HG03108 (cell line): ENCODE measurements around the gene DENND5B.
"Not testable (repeated sequence)": the region's sequence is repeated elsewhere in the genome, so short reads cannot be mapped to it uniquely, and the experiment has no call there.

ENCODE experiments used
- ATAC-seq: cut with Tn5 transposase; IDR thresholded peaks from one replicate; pipeline ENCODE4 v1.9.1; 2021; ENCODE audit warnings: moderate library complexity; ENCODE audit not compliant: unreplicated experiment

The DENND5B gene

DNA sequence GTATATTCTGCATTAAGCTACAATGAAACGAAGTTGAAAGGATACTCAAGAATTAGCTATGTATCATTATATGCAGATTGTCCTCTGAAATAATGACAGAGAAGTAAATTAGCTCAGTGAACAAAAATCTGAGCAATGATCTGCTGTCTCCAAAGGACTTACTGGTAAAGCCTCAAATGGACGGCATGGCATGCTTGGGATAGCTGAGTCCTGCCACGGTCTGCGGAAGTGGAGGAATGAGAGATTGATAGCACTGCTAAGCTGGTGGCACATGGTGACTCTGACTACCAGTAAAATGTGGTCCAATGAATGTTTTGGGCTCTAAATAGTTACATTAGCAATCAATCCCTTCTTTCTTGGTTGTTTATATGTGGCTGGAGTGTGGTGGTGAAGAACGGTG lies 3.7 kb upstream of the DENND5B start:
- ATAC-seq = no peak

DNA sequence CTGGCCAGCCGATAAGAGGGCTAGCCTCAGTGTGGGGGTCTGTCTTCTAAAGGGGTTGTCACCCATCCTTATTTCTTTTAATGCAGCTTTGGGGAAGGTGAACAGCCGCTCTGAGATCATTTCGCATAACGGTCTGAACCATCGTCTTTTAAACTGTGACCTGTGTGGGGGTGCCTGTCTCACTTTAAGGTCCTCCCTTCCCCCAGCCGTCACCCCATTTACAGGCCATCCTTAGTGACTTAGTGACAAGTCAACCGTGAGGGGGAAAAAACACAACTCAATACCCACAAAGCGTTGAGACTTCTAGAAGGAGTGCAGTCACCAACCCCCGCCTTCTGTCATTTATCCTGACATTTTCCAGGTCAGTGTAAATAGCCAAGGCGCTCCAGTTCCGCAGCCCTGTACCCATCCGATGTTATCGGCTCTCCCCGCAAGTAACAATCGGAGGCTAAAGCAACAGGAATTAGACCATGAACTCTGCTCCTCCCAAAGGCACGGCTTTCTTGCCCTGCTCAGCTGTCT lies 505 bp upstream of the DENND5B start:
- ATAC-seq = peak; percentile 17

DNA sequence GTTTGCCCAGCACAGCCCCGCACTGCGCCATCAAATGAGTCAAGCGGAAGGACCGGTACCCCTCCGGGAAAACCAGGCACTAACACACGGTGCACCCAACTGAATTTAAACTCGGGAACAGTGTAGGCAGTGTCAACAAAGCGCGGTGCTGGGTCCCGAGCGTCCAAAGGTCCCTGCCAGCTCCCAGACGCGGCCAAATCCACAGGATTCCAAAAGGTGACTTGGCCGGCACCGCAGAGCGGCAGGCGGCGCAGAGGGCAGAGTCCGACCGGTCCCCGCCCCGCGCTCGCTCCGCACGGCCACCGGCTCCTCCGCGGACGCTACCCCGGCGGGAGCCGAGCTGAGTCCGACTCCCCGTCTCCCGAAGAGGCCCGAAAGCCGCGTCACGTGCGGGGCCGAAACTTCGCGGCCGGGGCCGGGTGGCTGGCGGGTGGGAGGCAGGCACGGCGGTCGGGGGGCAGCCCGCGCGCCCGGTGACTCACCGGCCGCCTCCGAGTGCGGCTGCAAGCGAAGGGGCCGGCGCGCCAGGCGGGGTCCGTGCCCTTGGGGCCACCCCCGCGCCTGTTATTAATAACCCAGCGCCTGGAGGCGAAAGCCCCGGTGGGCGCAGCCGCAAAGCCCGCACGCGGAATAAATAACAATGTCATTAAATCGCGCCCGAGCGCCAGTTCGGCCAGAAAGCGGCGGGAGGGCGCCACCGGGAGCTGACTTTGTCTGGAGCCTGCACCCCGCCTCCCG lies 863 bp downstream of the DENND5B start:
- peak; percentile 25 for ATAC-seq

DNA sequence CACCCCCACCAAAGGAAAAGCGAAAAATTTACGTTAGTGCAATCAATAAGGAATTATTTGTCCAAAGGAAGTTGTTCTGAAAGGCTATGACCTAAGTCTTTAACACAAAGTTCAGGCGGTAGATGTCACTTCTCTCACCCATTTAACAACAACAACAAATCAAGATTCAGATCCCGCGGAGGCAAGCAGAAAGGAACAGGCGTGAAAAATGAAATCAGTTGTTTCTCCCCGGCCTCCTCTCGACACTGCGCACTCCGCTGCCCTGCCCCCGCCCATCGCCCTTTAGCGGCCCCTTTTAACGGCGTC lies 1.4 kb downstream of the DENND5B start:
- ATAC-seq = peak; percentile 35

DNA sequence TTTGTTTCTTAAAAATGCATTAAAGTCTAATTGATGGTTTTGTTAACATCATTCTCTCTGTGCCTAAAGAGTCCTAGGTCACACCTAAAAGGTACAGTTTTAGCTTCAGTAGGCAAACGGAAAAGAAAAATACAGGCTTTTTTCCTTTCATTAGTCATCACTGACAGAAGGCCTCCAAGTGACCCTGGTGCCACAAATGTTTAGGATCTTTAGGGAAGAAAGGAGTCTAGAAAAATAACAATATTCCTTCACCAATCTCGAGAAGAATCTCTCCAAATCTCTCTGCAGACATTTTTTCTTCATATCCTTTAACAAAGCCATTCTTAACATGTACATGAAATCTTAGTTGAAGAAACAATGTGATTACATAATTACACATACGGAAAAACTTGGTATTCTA lies 2.0 kb downstream of the DENND5B start:
- ATAC-seq = no peak

DNA sequence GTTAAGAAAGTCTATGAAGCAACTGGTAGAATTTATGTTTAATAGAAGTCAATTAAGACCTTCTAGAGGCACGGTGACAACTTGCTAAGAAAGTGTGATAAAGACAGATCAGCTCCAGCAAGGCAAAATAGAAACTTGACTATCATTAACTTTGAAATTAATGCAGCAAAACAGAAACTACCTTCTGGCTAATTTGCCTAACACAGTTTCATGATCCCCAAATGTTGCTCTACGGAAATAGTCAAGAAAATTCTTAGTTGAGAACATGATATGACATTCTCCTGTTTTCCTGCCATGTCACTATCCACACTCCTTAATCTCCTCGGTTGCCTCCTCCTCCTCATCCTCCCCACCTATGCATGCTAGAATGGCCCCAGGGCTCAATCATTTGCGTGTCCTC lies 4.2 kb downstream of the DENND5B start:
- ATAC-seq = no peak

DNA sequence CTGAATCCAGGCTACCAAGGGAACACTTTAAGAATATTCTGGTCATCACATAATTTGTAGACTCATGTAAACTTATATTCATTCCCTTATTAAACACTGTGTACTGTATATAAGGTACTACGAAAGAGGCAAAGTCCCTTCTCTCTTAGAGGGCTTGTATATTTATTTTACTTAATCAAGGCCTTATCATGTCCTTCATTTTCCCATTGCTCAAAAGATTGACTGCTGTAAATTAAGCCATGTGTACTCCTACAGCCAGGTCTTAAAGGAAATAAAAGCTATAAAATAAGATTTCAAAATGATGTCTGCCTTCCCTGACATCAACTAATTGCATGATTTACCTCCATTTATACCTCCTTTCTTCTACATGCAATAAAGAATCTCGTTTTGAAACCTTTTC lies 5.0 kb downstream of the DENND5B start:
- ATAC-seq = no peak

DNA sequence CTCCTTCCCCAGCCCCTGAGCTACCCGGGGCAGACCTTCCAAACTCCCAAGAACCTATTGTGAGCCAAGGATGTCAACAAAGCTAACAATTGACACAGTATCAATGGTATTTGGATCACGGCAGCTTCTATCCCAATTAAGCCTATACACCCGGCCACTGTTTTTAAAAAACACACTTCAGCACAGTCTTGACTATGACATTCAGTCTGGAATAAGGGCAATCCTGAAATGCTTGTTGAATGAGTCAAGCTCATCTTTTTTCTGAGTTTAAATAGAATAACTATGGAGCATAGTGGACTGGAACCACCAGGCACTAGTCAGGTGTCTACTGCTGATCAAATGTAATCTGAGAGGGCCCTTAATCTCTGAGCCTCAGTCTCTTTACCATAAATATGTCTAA lies 5.7 kb downstream of the DENND5B start:
- ATAC-seq = no peak

DNA sequence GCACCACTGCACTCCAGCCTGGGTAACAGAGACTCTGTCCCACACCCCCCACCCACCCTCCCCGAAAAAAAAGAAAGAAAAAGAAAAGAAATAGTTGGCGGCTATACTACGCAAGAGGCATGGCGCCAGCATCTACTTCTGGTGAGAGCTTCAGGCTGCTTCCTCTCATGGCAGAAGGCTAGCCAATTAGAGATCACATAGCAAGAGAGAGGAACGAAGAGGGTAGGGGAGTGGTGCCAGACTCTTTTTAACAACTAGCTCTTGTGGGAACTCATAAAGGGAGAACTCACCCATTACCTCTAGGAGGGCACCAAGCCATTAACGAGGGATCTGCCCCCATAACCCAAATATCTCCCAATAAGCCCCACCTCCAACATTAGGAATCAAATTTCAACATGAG lies 6.2 kb downstream of the DENND5B start:
- ATAC-seq = no peak

DNA sequence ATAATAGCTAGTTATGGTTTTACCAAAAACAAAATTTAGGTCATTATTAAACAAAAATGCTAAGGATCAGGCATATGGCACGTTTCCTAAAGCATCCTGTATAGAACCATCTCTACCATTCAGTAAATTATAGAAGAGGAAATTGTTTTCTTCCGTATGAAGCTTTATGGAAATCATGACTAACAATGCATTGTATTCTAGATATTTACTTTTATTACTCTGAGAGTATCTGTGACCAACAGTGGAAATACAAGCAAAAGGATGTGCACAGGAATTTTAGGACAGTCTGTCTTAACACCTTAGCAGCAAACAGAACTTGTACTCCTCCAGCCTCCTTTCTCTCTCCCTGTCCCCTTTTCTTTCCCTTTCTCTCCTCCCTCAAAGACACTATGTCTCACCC lies 7.1 kb downstream of the DENND5B start:
- no peak for ATAC-seq

DNA sequence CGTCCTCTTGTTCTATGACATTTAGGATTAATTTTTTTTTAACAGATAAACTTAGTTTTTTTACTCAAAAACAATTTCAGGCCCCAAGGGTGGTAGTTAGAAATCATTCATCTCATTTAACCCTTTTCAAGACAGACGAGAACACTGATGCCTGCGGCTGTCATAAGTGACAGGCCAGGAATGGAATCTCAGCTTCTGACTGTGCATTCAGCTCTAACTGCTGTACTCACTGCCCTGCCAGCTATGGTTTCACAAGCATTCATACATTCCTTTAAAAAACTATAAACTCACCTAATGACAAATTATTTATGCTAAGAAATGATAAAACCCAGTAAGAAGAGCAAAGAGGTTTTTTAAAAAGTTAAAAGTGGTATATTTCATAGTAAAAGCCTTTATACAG lies 8.8 kb downstream of the DENND5B start:
- ATAC-seq = no peak

DNA sequence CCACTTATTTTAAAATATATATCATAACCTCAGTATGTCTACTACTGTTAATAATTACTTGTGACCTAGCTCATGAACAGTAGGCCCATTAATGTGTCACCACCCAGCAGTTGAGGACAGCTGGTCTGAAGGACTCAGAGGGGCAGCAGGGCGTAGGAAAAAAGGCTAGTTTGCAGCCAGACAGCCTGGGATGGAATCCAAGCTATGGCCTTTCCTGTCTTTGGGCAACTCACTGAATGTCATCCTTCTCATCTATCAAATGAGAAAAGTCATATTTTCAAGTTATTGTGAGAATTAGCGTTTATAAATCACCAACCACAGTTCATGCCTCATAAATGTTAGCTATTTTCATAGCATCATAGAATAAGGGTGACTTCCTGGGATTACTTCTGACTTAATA lies 12.3 kb downstream of the DENND5B start:
- ATAC-seq = no peak

DNA sequence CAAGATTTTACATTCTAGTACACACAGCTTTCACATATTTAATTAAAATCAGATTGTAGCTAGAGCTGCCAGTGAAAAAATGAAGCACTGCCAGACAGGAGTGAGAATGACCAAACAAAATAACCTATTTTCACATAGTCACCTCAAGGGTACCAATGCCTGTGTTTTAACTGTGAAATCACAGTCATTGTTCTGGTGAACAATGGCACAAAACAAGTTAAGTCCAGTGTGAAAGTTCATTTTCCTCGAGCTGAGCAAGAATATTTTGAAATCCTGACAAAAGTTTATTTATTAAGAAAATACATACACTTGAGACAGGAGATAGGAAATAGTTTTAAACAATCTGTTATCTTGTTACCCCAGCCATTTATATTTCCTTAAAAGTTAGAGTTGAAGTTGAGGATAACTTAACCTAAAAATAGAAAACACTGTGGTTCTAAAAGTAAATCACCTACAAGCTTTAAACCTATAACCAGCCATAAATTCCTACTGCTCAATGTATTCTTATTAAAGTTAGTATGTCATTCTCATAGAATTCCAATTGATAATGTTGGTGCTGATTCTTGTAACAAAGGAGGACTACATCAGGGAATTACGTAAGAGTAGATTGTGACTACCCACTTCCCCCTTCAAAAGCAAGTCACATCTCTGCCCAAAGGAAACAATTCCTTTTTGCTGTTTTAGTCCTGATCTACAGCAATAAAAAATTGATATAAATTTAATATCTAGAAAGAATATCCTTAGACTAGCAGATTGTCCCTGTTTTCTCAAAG lies 15.9 kb downstream of the DENND5B start:
- ATAC-seq = no peak

DNA sequence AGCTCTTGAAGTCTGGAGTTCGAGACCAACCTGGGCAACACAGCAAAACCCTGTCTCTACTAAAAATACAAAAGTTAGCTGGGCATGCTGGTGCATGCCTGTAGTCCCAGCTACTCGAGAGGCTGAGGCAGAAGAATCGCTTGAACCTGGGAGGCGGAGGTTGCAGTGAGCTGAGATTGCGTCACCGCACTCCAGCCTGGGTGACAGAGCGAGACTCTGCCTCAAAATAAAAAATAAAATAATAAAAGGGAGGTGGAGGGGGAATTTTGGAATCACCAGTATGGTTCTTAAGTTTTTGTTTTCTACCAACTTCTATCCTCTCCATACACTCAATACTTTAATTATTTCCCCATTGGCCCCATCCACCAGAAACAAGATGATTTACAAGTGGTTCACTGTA lies 16.6 kb downstream of the DENND5B start:
- not testable (repeated sequence) for ATAC-seq

DNA sequence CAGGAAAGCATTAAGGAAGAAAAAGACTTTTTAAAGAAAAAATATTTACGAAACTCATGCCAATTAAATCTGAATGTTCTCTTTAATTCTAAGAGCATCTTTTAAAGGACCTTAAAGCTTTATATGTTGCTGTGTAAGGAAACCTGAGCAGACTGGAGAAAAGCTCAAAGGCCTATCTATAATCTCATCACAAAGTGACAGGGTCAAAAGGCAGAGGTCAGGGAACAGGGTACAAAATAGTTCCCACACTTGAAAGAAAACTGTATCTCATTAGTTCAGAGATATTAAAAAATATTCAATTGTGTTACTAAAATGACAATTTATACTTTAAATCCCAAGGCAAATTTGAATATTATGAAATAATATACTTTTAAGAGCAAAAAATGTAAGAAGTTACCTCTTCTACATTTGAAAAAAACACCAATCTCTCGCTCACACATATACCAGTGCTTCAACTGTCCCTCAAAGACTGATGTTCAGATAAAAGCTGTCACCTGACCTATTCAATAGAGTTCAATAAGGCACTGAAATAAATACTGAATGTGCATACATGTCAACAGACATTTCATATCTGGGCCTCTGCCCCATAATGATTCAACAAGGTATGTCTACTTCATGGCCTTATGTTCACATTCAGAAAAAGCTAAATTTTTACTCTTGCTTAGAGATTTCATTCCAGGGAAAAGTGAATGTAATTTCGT lies 17.9 kb downstream of the DENND5B start:
- no peak for ATAC-seq

DNA sequence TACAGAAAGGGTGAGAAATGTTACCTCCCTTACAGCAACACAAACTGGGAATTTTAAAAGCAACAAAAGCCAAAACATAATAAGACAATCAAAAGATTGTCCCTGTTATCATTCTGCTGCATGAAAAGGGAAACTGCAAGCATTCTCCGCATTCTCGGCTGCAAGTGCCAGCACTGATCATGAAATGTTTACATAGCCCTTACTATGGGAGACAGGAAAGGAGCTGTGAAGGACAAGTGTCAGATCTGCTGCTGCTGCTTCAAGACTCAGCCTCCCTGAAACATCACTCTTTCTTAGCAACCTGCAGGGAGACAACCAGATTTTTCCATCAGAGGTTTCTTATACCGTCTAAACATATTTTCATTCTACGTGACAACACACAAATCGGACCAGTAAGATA lies 20.1 kb downstream of the DENND5B start:
- ATAC-seq = no peak

DNA sequence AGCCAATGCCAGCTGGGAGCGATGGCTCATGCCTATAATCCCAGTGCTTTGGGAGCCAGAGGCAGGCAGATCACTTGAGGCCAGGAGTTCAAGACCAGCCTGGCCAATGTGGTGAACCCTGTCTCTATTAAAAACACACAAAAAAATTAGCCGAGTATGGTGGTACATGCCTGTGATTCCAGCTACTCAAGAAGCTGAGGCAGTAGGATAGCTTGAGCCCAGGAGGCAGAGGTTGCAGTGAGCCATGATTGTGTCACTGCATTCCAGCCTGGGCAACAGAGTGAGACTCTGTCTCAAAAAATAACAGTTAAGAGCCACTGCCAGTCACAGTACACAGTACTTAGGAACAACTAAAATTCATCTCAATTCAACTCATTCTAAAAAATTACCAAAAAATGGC lies 21.4 kb downstream of the DENND5B start:
- ATAC-seq = not testable (repeated sequence)

DNA sequence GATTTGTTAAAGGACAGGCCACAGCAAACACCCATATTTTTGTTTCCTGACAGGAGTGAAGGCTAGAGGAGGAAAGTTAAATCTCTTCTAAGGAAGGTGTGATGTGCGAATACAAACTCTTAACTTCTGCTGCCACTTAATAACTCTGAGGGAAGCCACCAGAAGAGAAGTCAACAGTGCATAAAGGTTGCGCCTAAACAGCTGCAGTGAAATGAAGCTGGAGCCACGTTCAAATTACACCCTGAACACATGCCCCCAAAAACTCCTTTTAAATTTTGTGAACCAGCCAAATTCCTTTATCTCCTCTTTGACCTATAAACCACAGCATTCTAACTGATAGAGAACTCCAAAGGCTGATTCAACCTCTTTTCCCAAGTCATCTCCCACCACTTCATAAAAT lies 22.4 kb downstream of the DENND5B start:
- no peak for ATAC-seq

DNA sequence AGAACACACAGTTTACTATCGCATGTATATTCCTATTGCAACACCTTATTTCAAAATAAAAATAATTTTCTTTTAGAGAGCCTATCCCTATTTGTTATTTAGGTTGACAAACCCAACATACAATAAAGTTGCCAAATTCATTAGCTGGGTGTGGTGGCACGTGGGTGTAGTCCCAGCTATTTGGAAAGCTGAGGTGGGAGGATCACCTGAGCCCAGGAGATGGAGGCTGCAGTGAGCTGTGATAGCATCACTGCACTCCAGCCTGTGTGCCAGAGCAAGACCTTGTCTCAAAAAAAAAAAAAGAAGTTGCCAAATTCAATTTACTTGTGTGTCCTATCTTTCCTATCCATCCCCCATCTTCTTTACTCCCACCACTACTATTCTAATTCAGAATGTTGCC lies 23.9 kb downstream of the DENND5B start:
- ATAC-seq = no peak

DNA sequence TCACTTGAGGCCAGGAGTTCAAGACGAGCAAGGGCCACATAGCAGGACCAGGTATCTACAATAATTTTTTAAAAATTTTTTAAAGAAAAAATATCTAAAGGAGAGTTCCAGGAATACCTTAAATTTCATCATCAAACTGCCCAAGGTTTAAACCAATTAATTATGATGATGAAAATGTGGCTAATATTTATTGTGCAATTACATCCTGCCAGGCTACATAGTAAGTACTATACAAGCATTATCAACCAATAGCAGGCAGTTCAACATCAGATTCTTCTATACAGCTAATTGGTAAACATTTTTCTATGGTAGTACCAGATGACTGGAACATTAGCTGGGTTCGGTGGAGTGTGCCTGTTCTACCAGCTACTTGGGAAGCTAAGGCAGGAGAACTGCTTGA lies 24.4 kb downstream of the DENND5B start:
- ATAC-seq = no peak

DNA sequence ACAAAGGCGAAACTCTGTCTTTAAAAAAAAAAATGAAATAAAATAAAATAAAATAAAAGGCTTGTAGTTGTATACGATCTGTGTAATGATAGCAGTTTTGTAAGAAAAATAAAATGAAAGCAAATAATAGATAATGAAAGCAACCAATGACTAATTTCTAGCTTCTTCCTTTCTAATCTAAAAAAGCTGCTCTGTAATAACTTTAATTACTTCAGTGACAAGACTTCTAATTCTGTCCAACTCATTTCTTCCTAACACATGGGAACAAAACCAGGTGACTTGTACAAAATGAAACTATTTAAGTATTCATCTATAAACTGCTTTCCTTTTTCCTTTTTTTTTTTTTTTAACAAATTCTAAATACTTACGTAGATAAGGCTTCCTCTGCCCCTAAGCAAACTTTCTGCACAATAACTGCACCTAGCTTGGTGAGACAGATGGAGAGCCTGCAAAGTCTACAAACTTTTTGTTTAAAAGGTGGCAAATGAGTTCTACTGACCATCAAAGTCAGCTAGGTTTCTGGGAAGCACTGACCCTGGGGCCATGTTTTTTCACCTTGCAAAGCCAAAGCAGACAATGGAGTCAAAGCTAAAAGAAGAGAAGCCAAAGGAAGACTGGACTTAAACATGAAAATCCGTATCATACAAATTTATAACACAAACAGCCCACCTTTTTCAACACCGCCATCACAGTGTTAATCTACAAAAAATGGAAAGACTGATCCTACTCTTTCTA lies 28.2 kb downstream of the DENND5B start:
- no peak for ATAC-seq
